ENCODE data around the gene SMIM35.

The SMIM35 gene

GRCh38 chr11:118115048-118115447 lies 28.3 kb upstream of the SMIM35 start:
- DNase-seq (no peak), ATAC-seq (no peak)
- Mint-ChIP-seq H3K4me3 (no peak overlapping the region), H3K9me3 (peaks cover 2 to 4% of the 10 kb centered on the region in 2 donors), H3K27ac (no peak overlapping the region), H3K4me1 (peaks cover 71% of the 10 kb centered on the region), H3K27me3 (no peaks in the 10 kb centered on the region)

- Mint-ChIP-seq H3K27ac (peak overlapping the region in 1 of 2 donors; percentile 12), H3K4me1 (peaks cover 70% of the 10 kb centered on the region)
Observed at GRCh38 chr11:118114266-118114665, 27.5 kb upstream of the SMIM35 start.

GRCh38 chr11:118112711-118113430 lies 26.1 kb upstream of the SMIM35 start:
- no peak overlapping the region for H3K4me3 Mint-ChIP-seq
- H3K27ac Mint-ChIP-seq = no peak overlapping the region
- H3K4me1 Mint-ChIP-seq = peaks cover 56% of the 10 kb centered on the region
- DNase-seq (no peak), ATAC-seq (no peak)
- H3K27me3 Mint-ChIP-seq = no peaks in the 10 kb centered on the region
- no peaks in the 10 kb centered on the region for H3K9me3 Mint-ChIP-seq

More at GRCh38 chr11:118114266-118114665, 27.5 kb upstream of the SMIM35 start:
- DNase-seq = no peak
- Mint-ChIP-seq H3K9me3 (no peaks in the 10 kb centered on the region), H3K4me3 (no peak overlapping the region), H3K27me3 (no peaks in the 10 kb centered on the region)
- no peak for ATAC-seq

GRCh38 chr11:118111744-118112035 lies 24.9 kb upstream of the SMIM35 start:
- Mint-ChIP-seq H3K27me3 (no peaks in the 10 kb centered on the region), H3K4me1 (peaks cover 45% of the 10 kb centered on the region), H3K27ac (no peak overlapping the region)

GRCh38 chr11:118111019-118111743 lies 24.4 kb upstream of the SMIM35 start:
- DNase-seq (no peak), ATAC-seq (no peak)
- H3K4me1 Mint-ChIP-seq = peaks cover 44% of the 10 kb centered on the region
- H3K4me3 Mint-ChIP-seq = no peak overlapping the region
- H3K27ac Mint-ChIP-seq = peak overlapping the region; percentile 41 to 45
- no peaks in the 10 kb centered on the region for H3K9me3 Mint-ChIP-seq
- no peaks in the 10 kb centered on the region for H3K27me3 Mint-ChIP-seq

More at GRCh38 chr11:118111744-118112035, 24.9 kb upstream of the SMIM35 start:
- Mint-ChIP-seq H3K9me3 (no peaks in the 10 kb centered on the region), H3K4me3 (no peak overlapping the region)
- ATAC-seq (no peak), DNase-seq (no peak)

- H3K9me3 Mint-ChIP-seq = no peaks in the 10 kb centered on the region
- H3K4me3 Mint-ChIP-seq = no peak overlapping the region
- peaks cover 31% of the 10 kb centered on the region for H3K4me1 Mint-ChIP-seq
- H3K27me3 Mint-ChIP-seq = no peaks in the 10 kb centered on the region
- no peak for ATAC-seq
- H3K27ac Mint-ChIP-seq = no peak overlapping the region
- no peak for DNase-seq
Observed at GRCh38 chr11:118109231-118109630, 22.5 kb upstream of the SMIM35 start.

- DNase-seq (no peak), ATAC-seq (no peak)
- Mint-ChIP-seq H3K27ac (no peak overlapping the region), H3K4me3 (no peak overlapping the region), H3K4me1 (peaks cover 27% of the 10 kb centered on the region), H3K9me3 (no peaks in the 10 kb centered on the region), H3K27me3 (no peaks in the 10 kb centered on the region)
Observed at GRCh38 chr11:118108513-118108912, 21.8 kb upstream of the SMIM35 start.

- H3K9me3 Mint-ChIP-seq = no peaks in the 10 kb centered on the region
Observed at GRCh38 chr11:118106789-118107335, 20.1 kb upstream of the SMIM35 start.

GRCh38 chr11:118105657-118106305 lies 19.0 kb upstream of the SMIM35 start:
- DNase-seq (no peak), ATAC-seq (no peak)
- no peaks in the 10 kb centered on the region for H3K9me3 Mint-ChIP-seq
- peaks cover 7% of the 10 kb centered on the region for H3K27me3 Mint-ChIP-seq
- no peak overlapping the region for H3K4me3 Mint-ChIP-seq
- peak overlapping the region in 1 of 2 donors; percentile 8 for H3K27ac Mint-ChIP-seq
- H3K4me1 Mint-ChIP-seq = peaks cover 3% of the 10 kb centered on the region

More at GRCh38 chr11:118106789-118107335, 20.1 kb upstream of the SMIM35 start:
- DNase-seq = no peak
- H3K27ac Mint-ChIP-seq = no peak overlapping the region
- H3K4me3 Mint-ChIP-seq = no peak overlapping the region
- H3K27me3 Mint-ChIP-seq = no peaks in the 10 kb centered on the region
- no peak for ATAC-seq
- H3K4me1 Mint-ChIP-seq = peaks cover 14% of the 10 kb centered on the region

GRCh38 chr11:118104491-118104890 lies 17.7 kb upstream of the SMIM35 start:
- H3K27me3 Mint-ChIP-seq = peaks cover 7% of the 10 kb centered on the region
- no peak for ATAC-seq
- no peak overlapping the region for H3K4me3 Mint-ChIP-seq
- peaks cover under 1% of the 10 kb centered on the region for H3K4me1 Mint-ChIP-seq
- no peak for DNase-seq
- H3K27ac Mint-ChIP-seq = no peak overlapping the region
- no peaks in the 10 kb centered on the region for H3K9me3 Mint-ChIP-seq

GRCh38 chr11:118102721-118103261 lies 16.0 kb upstream of the SMIM35 start:
- Mint-ChIP-seq H3K4me3 (no peak overlapping the region), H3K27me3 (peaks cover 7% of the 10 kb centered on the region), H3K9me3 (no peaks in the 10 kb centered on the region), H3K4me1 (peaks cover 7% of the 10 kb centered on the region), H3K27ac (peak overlapping the region in 1 of 2 donors; percentile 29)
- ATAC-seq (no peak), DNase-seq (no peak)

- Mint-ChIP-seq H3K4me1 (peaks cover 7% of the 10 kb centered on the region), H3K9me3 (no peaks in the 10 kb centered on the region), H3K27ac (no peak overlapping the region), H3K27me3 (peaks cover 7% of the 10 kb centered on the region), H3K4me3 (no peak overlapping the region)
- DNase-seq (no peak), ATAC-seq (no peak)
Observed at GRCh38 chr11:118100691-118101232, 14.0 kb upstream of the SMIM35 start.

- Mint-ChIP-seq H3K27me3 (peaks cover 7% of the 10 kb centered on the region), H3K4me1 (peaks cover 7% of the 10 kb centered on the region), H3K27ac (no peak overlapping the region), H3K9me3 (no peaks in the 10 kb centered on the region), H3K4me3 (no peak overlapping the region)
- ATAC-seq = no peak
- DNase-seq = no peak
Observed at GRCh38 chr11:118099838-118100556, 13.2 kb upstream of the SMIM35 start.

GRCh38 chr11:118098996-118099837 lies 12.5 kb upstream of the SMIM35 start:
- DNase-seq = no peak
- Mint-ChIP-seq H3K4me3 (no peak overlapping the region), H3K4me1 (peaks cover 7% of the 10 kb centered on the region), H3K9me3 (no peaks in the 10 kb centered on the region), H3K27me3 (peaks cover 7% of the 10 kb centered on the region), H3K27ac (no peak overlapping the region)
- peak; percentile 23 for ATAC-seq

Measured in stimulated activated naive CD8-positive, alpha-beta T cell treated with anti-CD3 and anti-CD28 coated beads, Interleukin-15, amount 100 ng/mL, for 72 hours (primary cell).